MM.1S (cell line): ENCODE measurements around the gene CTNNA2.

ENCODE experiments used
- DNase-seq: peaks from one replicate; pipeline ENCODE4 v3.0.0-alpha.2; 2015
- H2AFZ ChIP-seq: fragments of 300-600 bp; sonication (generic); 2 replicates; pipeline ENCODE4 v1.6.0; 2016; ENCODE audit warnings: antibody characterized with exemption, low read length
- H3F3A ChIP-seq: fragments of 300-600 bp; sonication (generic); 2 replicates; pipeline ENCODE4 v1.6.1; 2016; ENCODE audit warnings: mild to moderate bottlenecking, antibody characterized with exemption, low read length, moderate library complexity, mixed read lengths; ENCODE audit not compliant: insufficient read depth
- H3K27ac ChIP-seq: fragments of 300-600 bp; sonication (generic); 2 replicates; pipeline ENCODE4 v1.5.1; 2016; ENCODE audit warnings: mild to moderate bottlenecking, low read length
- H3K27me3 ChIP-seq: fragments of 300-600 bp; sonication (generic); replicated peaks from 2 replicates; pipeline ENCODE4 v1.6.0; 2016; ENCODE audit warnings: low read length; ENCODE audit not compliant: insufficient read depth
- H3K36me3 ChIP-seq: fragments of 300-600 bp; sonication (generic); replicated peaks from 2 replicates; pipeline ENCODE4 v1.6.1; 2016; ENCODE audit warnings: mild to moderate bottlenecking, low read length, mixed read lengths; ENCODE audit not compliant: insufficient read depth
- H3K4me1 ChIP-seq: fragments of 300-600 bp; sonication (generic); 2 replicates; pipeline ENCODE4 v1.6.1; 2016; ENCODE audit warnings: low read length, mixed read lengths
- H3K4me2 ChIP-seq: fragments of 300-600 bp; sonication (generic); 2 replicates; pipeline ENCODE4 v1.6.0; 2016; ENCODE audit warnings: low read depth, low read length
- H3K4me3 ChIP-seq: fragments of 300-600 bp; sonication (generic); 2 replicates; pipeline ENCODE4 v1.5.1; 2016; ENCODE audit warnings: low read length, mixed read lengths
- H3K79me2 ChIP-seq: fragments of 300-600 bp; sonication (generic); 2 replicates; pipeline ENCODE4 v1.6.1; 2016; ENCODE audit warnings: mixed run types, low read length, mixed read lengths
- H3K9ac ChIP-seq: fragments of 300-600 bp; sonication (generic); 2 replicates; pipeline ENCODE4 v1.6.1; 2016; ENCODE audit warnings: low read length, mixed read lengths
- H3K9me2 ChIP-seq: fragments of 300-600 bp; sonication (generic); replicated peaks from 2 replicates; pipeline ENCODE4 v1.6.1; 2016; ENCODE audit warnings: mild to moderate bottlenecking, low read length, mixed read lengths; ENCODE audit not compliant: insufficient read depth
- H3K9me3 ChIP-seq: fragments of 300-600 bp; sonication (generic); replicated peaks from 2 replicates; pipeline ENCODE4 v1.6.1; 2016; ENCODE audit warnings: mild to moderate bottlenecking, low read length, mixed read lengths; ENCODE audit not compliant: insufficient read depth
- H4K20me1 ChIP-seq: fragments of 300-600 bp; sonication (generic); 2 replicates; pipeline ENCODE4 v1.6.1; 2016; ENCODE audit warnings: mild to moderate bottlenecking, low read length, moderate library complexity, mixed read lengths; ENCODE audit not compliant: insufficient read depth
- CTCF ChIP-seq: fragments of 300-600 bp; sonication (generic); IDR thresholded peaks from 2 replicates; pipeline ENCODE4 v1.5.1; 2016; ENCODE audit warnings: antibody characterized with exemption, low read length, mixed read lengths
- EZH2 ChIP-seq: fragments of 300-600 bp; sonication (generic); optimal IDR thresholded peaks from 2 replicates; pipeline ENCODE3; 2017; ENCODE audit warnings: low read depth, mild to moderate bottlenecking, antibody characterized with exemption, low read length, mixed read lengths
- EZH2phosphoT487 ChIP-seq: fragments of 300-600 bp; sonication (generic); IDR thresholded peaks from 2 replicates; pipeline ENCODE4 v1.6.1; 2018; ENCODE audit warnings: antibody characterized with exemption, low read length

Gene CTNNA2

GRCh38 chr2:79711098-79711497 lies 198.2 kb downstream of the CTNNA2 start:
- H2AFZ ChIP-seq: no peak overlapping the region
- no peaks in the 10 kb centered on the region for H3K79me2 ChIP-seq
- no peaks in the 10 kb centered on the region for H3K36me3 ChIP-seq
- H3K4me1 ChIP-seq: no peaks in the 10 kb centered on the region
- TF ChIP-seq CTCF (no peak), EZH2phosphoT487 (no peak), EZH2 (no peak)
- H3K27ac ChIP-seq: no peak overlapping the region
- no peak overlapping the region for H3K4me2 ChIP-seq
- no peak overlapping the region for H3K4me3 ChIP-seq
- H3F3A ChIP-seq: no peaks in the 10 kb centered on the region
- H4K20me1 ChIP-seq: no peaks in the 10 kb centered on the region
- H3K9ac ChIP-seq: no peak overlapping the region
- no peaks in the 10 kb centered on the region for H3K9me3 ChIP-seq
- DNase-seq: no peak
- no peaks in the 10 kb centered on the region for H3K9me2 ChIP-seq
- H3K27me3 ChIP-seq: no peaks in the 10 kb centered on the region

- Histone ChIP-seq H4K20me1 (no peaks in the 10 kb centered on the region), H3F3A (no peaks in the 10 kb centered on the region), H3K27ac (no peak overlapping the region), H3K9me2 (no peaks in the 10 kb centered on the region), H2AFZ (no peak overlapping the region), H3K4me3 (no peak overlapping the region), H3K4me1 (no peaks in the 10 kb centered on the region), H3K9me3 (no peaks in the 10 kb centered on the region), H3K79me2 (no peaks in the 10 kb centered on the region), H3K4me2 (no peak overlapping the region), H3K9ac (no peak overlapping the region), H3K36me3 (no peaks in the 10 kb centered on the region), H3K27me3 (no peaks in the 10 kb centered on the region)
- DNase-seq: no peak
- TF ChIP-seq EZH2 (no peak), CTCF (no peak), EZH2phosphoT487 (no peak)
Observed at GRCh38 chr2:79713131-79713785, 200.4 kb downstream of the CTNNA2 start.

GRCh38 chr2:79714283-79714682 lies 201.4 kb downstream of the CTNNA2 start:
- H3K4me3 ChIP-seq: no peak overlapping the region
- DNase-seq: no peak
- H4K20me1 ChIP-seq: no peaks in the 10 kb centered on the region
- H3K9ac ChIP-seq: no peak overlapping the region
- H3F3A ChIP-seq: no peaks in the 10 kb centered on the region
- no peaks in the 10 kb centered on the region for H3K36me3 ChIP-seq
- no peaks in the 10 kb centered on the region for H3K27me3 ChIP-seq
- no peaks in the 10 kb centered on the region for H3K9me2 ChIP-seq
- no peaks in the 10 kb centered on the region for H3K9me3 ChIP-seq
- TF ChIP-seq CTCF: no peak
- TF ChIP-seq EZH2phosphoT487: no peak
- no peak for TF ChIP-seq EZH2
- H2AFZ ChIP-seq: no peak overlapping the region
- H3K27ac ChIP-seq: no peak overlapping the region
- no peaks in the 10 kb centered on the region for H3K4me1 ChIP-seq
- no peak overlapping the region for H3K4me2 ChIP-seq
- no peaks in the 10 kb centered on the region for H3K79me2 ChIP-seq
